Neural crest cell (in vitro differentiated cells): ENCODE data around the gene NOS2. TPM values are rescaled to one million over a fixed set of nuclear protein-coding genes. Genes with fewer than 3 reads are reported as not detected.
"Not testable (repeated sequence)": the region's sequence is repeated elsewhere in the genome, so short reads cannot be mapped to it uniquely, and the experiment has no call there.

ENCODE experiments used
- DNase-seq: peaks from one replicate; pipeline ENCODE4 v3.0.0; 2021; ENCODE audit warnings: low read depth, mixed read lengths, low spot score
- H3K27ac Mint-ChIP-seq: one replicate; pipeline ENCODE4 v1.8.0; 2021; ENCODE audit warnings: mild to moderate bottlenecking, mixed read lengths; ENCODE audit not compliant: unreplicated experiment
- H3K27me3 Mint-ChIP-seq: 2 replicates; pipeline ENCODE4 v1.8.0; 2021; ENCODE audit warnings: low read depth, mild to moderate bottlenecking, mixed read lengths
- H3K36me3 Mint-ChIP-seq: 2 replicates; pipeline ENCODE4 v1.8.0; 2021; ENCODE audit warnings: low read depth, mild to moderate bottlenecking, mixed read lengths
- H3K4me1 Mint-ChIP-seq: 2 replicates; pipeline ENCODE4 v1.8.0; 2021; ENCODE audit warnings: mixed read lengths
- H3K4me3 Mint-ChIP-seq: one replicate; pipeline ENCODE4 v1.8.0; 2021; ENCODE audit warnings: mild to moderate bottlenecking, mixed read lengths
- H3K9me3 Mint-ChIP-seq: 2 replicates; pipeline ENCODE4 v1.8.0; 2021; ENCODE audit warnings: mixed read lengths
- CTCF ChIP-seq: fragments of 200-600 bp; sonication (generic); conservative IDR thresholded peaks from 2 replicates; pipeline ENCODE4 v1.5.0; 2021; ENCODE audit warnings: antibody characterized with exemption, mild to moderate bottlenecking
- total RNA-seq: library from RNA; stranded (reverse); gene quantifications from 2 replicates; pipeline ENCODE4 v1.2.1, GENCODE V29; 2021

The NOS2 gene
- total RNA-seq, 1 donor from 2014 or later: 0.91 TPM

DNA sequence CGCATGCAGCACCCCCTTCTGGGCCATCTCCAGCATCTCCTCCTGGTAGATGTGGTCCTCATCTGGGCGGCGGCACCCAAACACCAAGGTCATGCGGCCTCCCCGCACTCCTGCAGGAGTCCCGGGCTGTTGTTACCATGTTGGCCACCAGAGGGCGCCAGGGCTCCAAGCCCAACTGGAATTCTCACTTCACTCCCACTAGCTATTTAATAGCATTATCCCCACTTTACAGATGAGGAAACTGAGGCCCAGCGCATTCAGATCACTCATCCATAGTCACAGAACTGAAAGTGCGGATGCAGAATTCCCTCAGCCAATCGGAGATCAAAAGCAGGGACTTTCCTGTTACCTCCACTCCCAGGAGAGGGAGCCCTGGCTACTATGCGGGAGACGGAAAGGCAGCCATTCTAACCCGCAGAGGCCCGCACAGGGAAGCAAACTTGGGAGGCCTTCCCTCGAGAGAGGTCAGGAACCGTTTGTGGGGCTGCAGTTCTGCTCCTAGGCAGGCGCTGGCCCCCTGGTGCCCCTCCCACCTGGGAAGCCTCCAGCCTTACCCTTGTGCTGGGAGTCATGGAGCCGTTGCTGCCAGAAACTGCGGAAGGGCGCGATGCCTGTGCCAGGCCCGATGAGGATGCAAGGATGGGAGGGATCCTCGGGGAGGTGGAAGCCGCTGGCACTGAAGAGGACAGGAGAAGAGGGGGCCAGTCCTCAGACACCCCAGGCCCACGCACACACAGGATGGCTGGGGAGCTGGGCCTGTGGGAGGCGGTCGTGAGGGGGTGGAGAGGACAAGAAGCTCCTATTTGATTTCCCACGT lies 40.1 kb downstream of the NOS2 start:
- no peaks in the 10 kb centered on the region for H3K36me3 Mint-ChIP-seq
- H3K4me3 Mint-ChIP-seq: no peak overlapping the region
- peak; percentile 92 for TF ChIP-seq CTCF
- no peaks in the 10 kb centered on the region for H3K4me1 Mint-ChIP-seq
- DNase-seq: peak; percentile 79
- no peak overlapping the region for H3K27ac Mint-ChIP-seq
- H3K9me3 Mint-ChIP-seq: no peaks in the 10 kb centered on the region
- H3K27me3 Mint-ChIP-seq: no peaks in the 10 kb centered on the region

- no peak for TF ChIP-seq CTCF
- Mint-ChIP-seq H3K27me3 (no peaks in the 10 kb centered on the region), H3K9me3 (no peaks in the 10 kb centered on the region), H3K4me3 (no peak overlapping the region), H3K27ac (no peak overlapping the region), H3K4me1 (no peaks in the 10 kb centered on the region), H3K36me3 (no peaks in the 10 kb centered on the region)
- DNase-seq: no peak
These were observed 40.8 kb downstream of the NOS2 start for GRCh38 chr17:27759528-27759927.

DNA sequence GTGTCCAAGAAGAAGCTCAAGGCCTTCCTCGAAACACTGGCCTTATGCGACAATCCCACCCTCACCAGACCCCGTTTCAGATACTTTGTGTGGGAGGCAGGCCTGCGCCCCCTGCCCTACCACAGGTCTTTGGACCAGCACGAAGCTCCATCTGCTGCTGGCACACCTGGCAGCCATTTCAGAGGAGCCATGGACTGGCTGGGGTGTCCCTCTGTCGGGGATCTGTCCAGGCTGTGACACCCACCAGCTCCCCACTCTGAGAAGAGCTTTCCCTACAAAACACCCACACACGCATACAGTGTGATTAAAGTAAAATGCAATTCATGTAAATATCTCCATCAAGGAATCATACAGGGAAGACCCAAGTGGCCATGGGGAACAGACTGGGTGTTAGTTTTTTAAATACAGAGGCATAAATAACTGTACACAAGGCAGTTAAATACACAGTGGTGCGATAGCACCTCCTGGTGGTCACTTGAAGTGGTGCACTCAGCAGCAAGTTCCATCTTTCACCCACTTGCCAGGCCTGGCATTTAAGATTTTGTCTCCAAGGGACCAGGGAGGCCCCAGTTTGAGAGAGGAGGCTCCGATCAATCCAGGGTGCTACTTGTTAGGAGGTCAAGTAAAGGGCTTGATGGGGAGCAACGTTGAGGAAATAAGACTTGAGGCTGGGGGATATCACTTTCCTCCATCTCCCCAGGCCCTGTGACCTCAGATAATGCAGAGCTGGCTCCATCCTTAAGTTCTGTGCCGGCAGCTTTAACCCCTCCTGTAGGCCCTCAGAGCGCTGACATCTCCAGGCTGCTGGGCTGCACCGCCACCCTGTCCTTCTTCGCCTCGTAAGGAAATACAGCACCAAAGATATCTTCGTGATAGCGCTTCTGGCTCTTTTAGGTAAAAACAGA lies 43.6 kb downstream of the NOS2 start:
- peak; percentile 95 for TF ChIP-seq CTCF
- DNase-seq: peak; percentile 68
- H3K9me3 Mint-ChIP-seq: no peaks in the 10 kb centered on the region
- no peaks in the 10 kb centered on the region for H3K4me1 Mint-ChIP-seq
- H3K27ac Mint-ChIP-seq: no peak overlapping the region
- H3K27me3 Mint-ChIP-seq: no peaks in the 10 kb centered on the region
- H3K4me3 Mint-ChIP-seq: no peak overlapping the region
- H3K36me3 Mint-ChIP-seq: no peaks in the 10 kb centered on the region

GRCh38 chr17:27755706-27756466 lies 44.4 kb downstream of the NOS2 start:
- no peaks in the 10 kb centered on the region for H3K36me3 Mint-ChIP-seq
- no peaks in the 10 kb centered on the region for H3K4me1 Mint-ChIP-seq
- no peak for DNase-seq
- H3K4me3 Mint-ChIP-seq: no peak overlapping the region
- no peaks in the 10 kb centered on the region for H3K27me3 Mint-ChIP-seq
- H3K9me3 Mint-ChIP-seq: no peaks in the 10 kb centered on the region
- TF ChIP-seq CTCF: no peak
- no peak overlapping the region for H3K27ac Mint-ChIP-seq

- Mint-ChIP-seq H3K27me3 (no peaks in the 10 kb centered on the region), H3K4me3 (no peak overlapping the region), H3K9me3 (no peaks in the 10 kb centered on the region), H3K36me3 (no peaks in the 10 kb centered on the region), H3K27ac (no peak overlapping the region), H3K4me1 (no peaks in the 10 kb centered on the region)
- DNase-seq: no peak
- no peak for TF ChIP-seq CTCF
These were observed 45.8 kb downstream of the NOS2 start for GRCh38 chr17:27754549-27754948.

- H3K4me3 Mint-ChIP-seq, H3K36me3 Mint-ChIP-seq, H3K27ac Mint-ChIP-seq, H3K9me3 Mint-ChIP-seq, H3K27me3 Mint-ChIP-seq, H3K4me1 Mint-ChIP-seq, DNase-seq: not testable (repeated sequence)
These were observed 46.6 kb downstream of the NOS2 start for GRCh38 chr17:27753726-27754125.

- not testable (repeated sequence) for H3K36me3 Mint-ChIP-seq, H3K9me3 Mint-ChIP-seq, H3K4me3 Mint-ChIP-seq, H3K27me3 Mint-ChIP-seq, H3K4me1 Mint-ChIP-seq, H3K27ac Mint-ChIP-seq, DNase-seq
These were observed 47.3 kb downstream of the NOS2 start for GRCh38 chr17:27752831-27753619.
